ENCODE measurements around the gene SIRT7. TPM values are rescaled to one million over a fixed set of nuclear protein-coding genes. Genes with fewer than 3 reads are reported as not detected.

SIRT7 gene
- total and polyA plus RNA-seq, 12 donors, result 4.2 to 49.8 (median 14.6) TPM

DNA sequence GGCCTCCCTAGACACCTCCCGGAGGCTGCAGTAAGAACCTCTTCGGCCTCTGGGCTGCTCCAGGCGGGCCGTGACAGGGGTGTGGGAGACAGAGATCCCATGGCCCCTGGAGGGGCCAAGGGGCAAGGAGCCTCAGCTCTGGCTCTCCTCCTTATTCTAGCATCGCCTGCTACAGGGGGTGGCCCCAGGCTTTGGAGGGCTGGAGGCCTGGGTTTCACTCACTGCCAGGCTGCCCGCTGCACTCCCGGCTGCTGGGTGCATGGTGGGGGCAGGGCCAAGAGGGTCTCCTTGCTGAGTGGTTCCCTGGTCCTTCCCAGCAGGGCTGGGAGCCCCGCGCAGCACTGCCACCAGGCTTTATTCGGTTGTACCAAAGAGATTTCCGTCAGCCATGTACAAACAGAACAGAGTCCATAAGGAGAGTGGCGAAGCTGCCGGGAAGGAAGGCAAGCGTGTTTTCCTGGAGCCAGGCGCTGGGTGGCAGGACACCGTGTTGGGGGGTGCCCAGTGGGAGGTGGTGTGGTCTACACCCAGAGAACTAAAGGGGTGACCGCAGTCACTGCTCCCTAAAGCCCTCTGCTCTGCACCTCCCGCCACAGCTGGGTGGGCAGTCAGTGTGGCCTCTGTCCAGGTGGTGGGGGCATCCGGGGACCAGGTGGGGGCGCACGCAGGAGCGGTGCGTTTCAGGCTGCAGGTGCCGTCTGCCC, 13.9 kb downstream of the SIRT7 start:
- no peak overlapping the region for H3K4me3 ChIP-seq
- no peak for DNase-seq
- intact Hi-C loops (cut with DNase I), result no loop called here
- WGBS, 4 donors, result 94 to 98% (median 96%) methylated on average over 18 to 24 of the region's 24 CpGs
- TF ChIP-seq, protein P1, sequence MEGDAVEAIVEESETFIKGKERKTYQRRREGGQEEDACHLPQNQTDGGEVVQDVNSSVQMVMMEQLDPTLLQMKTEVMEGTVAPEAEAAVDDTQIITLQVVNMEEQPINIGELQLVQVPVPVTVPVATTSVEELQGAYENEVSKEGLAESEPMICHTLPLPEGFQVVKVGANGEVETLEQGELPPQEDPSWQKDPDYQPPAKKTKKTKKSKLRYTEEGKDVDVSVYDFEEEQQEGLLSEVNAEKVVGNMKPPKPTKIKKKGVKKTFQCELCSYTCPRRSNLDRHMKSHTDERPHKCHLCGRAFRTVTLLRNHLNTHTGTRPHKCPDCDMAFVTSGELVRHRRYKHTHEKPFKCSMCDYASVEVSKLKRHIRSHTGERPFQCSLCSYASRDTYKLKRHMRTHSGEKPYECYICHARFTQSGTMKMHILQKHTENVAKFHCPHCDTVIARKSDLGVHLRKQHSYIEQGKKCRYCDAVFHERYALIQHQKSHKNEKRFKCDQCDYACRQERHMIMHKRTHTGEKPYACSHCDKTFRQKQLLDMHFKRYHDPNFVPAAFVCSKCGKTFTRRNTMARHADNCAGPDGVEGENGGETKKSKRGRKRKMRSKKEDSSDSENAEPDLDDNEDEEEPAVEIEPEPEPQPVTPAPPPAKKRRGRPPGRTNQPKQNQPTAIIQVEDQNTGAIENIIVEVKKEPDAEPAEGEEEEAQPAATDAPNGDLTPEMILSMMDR (IDR thresholded peaks at IDR 0.05), result no peak
- no peak for TF ChIP-seq POLR2A (IDR thresholded peaks at IDR 0.05)
- peaks cover 3 to 14% of the 10 kb centered on the region in 2 donors for H3K4me1 ChIP-seq (replicated peaks in 1 of 2)
- no peak overlapping the region for H3K27ac ChIP-seq
- peaks cover 0 to 10% of the 10 kb centered on the region in 2 donors for H3K36me3 ChIP-seq (replicated peaks in 1 of 2)
- no peaks in the 10 kb centered on the region for H3K9me3 ChIP-seq (replicated peaks in 1 of 3)
- H3K27me3 ChIP-seq, result peaks cover 4% of the 10 kb centered on the region

DNA sequence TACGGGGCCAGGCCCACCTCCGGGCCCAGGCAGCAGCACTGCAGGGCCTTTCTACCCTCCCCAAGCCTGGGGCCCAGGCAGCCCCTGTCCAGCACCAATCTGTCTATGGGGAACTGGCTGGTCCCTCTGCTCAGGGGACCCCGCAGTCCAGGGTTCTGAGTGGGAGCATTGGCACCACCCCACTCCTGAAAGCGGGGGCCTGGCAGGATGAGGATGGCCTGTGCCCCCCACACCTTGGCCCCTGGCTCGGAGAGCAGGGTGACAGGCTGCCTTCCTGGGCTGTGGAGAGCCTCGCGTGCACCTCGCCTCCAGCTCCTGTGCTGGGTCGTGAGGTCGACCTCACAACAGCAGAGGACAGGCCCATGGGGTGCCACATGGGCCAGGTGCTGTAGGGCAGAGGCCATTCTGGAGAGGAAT, 14.6 kb downstream of the SIRT7 start:
- WGBS, 4 donors, result 80 to 100% (median 96%) methylated on average over 1 to 10 of the region's 10 CpGs
- Histone ChIP-seq H3K36me3 (replicated peaks in 1 of 2) (peaks cover 0 to 16% of the 10 kb centered on the region in 2 donors), H3K4me3 (no peak overlapping the region)

DNA sequence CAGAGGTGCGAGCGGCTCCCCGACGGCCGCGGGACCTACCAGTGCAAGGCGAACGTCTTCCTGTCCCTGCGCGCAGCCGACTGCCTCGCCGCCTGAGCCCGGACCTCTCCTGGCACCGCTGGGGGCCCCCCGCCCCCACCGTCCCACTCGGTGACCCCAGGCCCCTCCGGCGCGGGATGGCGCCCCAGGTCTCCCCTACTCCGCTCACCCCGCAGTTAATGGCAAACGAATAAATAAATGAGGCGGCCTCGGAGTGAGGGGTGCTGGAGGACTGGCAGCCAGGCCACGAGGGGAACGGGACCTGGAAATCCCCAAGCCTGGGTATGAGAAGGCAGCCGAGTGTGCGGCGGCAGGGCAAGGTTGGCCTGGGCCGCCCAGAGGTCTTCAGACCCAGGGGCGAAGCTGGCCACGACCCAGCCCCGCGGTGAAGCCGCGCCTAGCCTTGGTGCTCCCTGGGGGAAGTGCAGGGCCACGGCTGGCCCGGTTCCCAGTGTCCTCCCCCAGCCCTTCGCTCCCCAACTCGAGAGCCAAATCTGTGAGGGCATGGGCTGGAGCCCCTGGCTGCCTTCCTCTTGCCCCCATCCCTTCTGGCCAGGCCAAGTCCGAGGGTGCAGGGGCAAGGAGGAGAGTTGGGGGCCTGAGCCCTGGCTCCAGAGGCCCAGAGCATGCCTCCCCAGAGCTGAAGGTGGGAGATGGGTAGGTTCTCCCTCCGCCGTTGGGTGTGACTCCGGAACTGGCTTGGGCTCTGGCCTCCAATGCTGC, 15.1 kb downstream of the SIRT7 start:
- Histone ChIP-seq H3K27ac (no peak overlapping the region), H3K27me3 (peaks cover 4% of the 10 kb centered on the region), H3K36me3 (replicated peaks in 1 of 2) (peaks cover 0 to 22% of the 10 kb centered on the region in 2 donors), H3K4me1 (replicated peaks in 1 of 2) (peaks cover 3 to 14% of the 10 kb centered on the region in 2 donors), H3K9me3 (replicated peaks in 1 of 3) (no peaks in the 10 kb centered on the region), H3K4me3 (peak overlapping the region in 1 of 4 donors; percentile 12)
- intact Hi-C loops (cut with DNase I), result no loop called here
- TF ChIP-seq POLR2A (IDR thresholded peaks at IDR 0.05), result no peak
- TF ChIP-seq, protein P1 (IDR thresholded peaks at IDR 0.05), result no peak
- WGBS, 4 donors, result 31 to 56% (median 35%) methylated on average over 10 to 47 of the region's 47 CpGs
- DNase-seq, result no peak

More for the DNA sequence above, 14.6 kb downstream of the SIRT7 start:
- Histone ChIP-seq H3K27me3 (peaks cover 4% of the 10 kb centered on the region), H3K4me1 (replicated peaks in 1 of 2) (peaks cover 3 to 14% of the 10 kb centered on the region in 2 donors), H3K9me3 (replicated peaks in 1 of 3) (no peaks in the 10 kb centered on the region), H3K27ac (no peak overlapping the region)
- no peak for TF ChIP-seq POLR2A (IDR thresholded peaks at IDR 0.05)
- TF ChIP-seq, protein P1 (IDR thresholded peaks at IDR 0.05), result no peak
- intact Hi-C loops (cut with DNase I), result no loop called here
- DNase-seq, result no peak

DNA sequence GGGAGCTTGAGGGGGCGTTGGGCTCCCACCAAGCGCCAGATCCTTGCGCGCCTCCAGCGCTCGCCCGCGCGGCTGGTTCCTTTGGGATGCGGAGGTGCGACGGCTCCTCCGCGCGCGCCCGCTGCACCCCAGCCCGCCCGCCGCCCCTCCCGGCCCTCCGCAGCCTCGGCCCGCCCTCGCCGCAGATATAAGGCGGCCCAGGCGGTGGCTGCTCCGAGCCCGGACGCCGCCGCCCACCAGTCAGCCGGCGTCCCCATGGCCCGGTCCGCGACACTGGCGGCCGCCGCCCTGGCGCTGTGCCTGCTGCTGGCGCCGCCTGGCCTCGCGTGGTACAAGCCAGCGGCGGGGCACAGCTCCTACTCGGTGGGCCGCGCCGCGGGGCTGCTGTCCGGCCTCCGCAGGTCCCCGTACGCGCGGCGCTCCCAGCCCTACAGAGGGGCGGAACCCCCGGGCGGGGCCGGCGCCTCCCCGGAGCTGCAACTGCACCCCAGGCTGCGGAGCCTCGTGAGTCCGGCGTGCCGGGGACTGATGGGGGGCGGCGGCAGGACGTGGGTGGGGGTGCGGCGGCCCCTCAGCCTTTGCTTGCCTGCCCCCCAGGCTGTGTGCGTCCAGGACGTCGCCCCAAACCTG, 15.8 kb downstream of the SIRT7 start, which contains the start of gene NPB:
NPB (plus strand) TSS at position 216 of the 630 bp plus-strand sequence; CDS start at position 256, 40 bp downstream.
- peak in 1 of 7 donors; percentile 40 for DNase-seq
- peaks cover 3 to 14% of the 10 kb centered on the region in 2 donors for H3K4me1 ChIP-seq (replicated peaks in 1 of 2)
- H3K9me3 ChIP-seq (replicated peaks in 1 of 3), result no peaks in the 10 kb centered on the region
- whole genome bisulfite sequencing, 4 donors, result 1% methylated on average over 68 to 79 of the region's 79 CpGs; no CpG with 5 or more reads in 2 of the 4 donors
- TF ChIP-seq, protein P1 (IDR thresholded peaks at IDR 0.05), result no peak
- no peak for TF ChIP-seq POLR2A (IDR thresholded peaks at IDR 0.05)
- peak within 1 kb of the TSS in 1 of 4 donors; percentile 12 for H3K4me3 ChIP-seq
- intact Hi-C loops (cut with DNase I), result no loop called here
- peaks cover 0 to 29% of the 10 kb centered on the region in 2 donors for H3K36me3 ChIP-seq (replicated peaks in 1 of 2)
- no peak within 1 kb of the TSS for H3K27ac ChIP-seq
- peaks cover 4% of the 10 kb centered on the region for H3K27me3 ChIP-seq

Data from adrenal gland (tissue), 12 donors.